Stimulated activated CD8-positive, alpha-beta memory T cell treated with anti-CD3 and anti-CD28 coated beads, Interleukin-4, amount 100 ng/mL, for 48 hours (primary cell): ENCODE measurements around the gene NRN1L.
A peak's percentile ranks its signal among the peaks of the same experiment; 100 is the strongest.
"Not testable (repeated sequence)": the region's sequence is repeated elsewhere in the genome, so short reads cannot be mapped to it uniquely, and the experiment has no call there.

Experiments
- DNase-seq: peaks from one replicate; pipeline ENCODE4 v3.0.0-alpha.2; 2020

Gene NRN1L

DNA sequence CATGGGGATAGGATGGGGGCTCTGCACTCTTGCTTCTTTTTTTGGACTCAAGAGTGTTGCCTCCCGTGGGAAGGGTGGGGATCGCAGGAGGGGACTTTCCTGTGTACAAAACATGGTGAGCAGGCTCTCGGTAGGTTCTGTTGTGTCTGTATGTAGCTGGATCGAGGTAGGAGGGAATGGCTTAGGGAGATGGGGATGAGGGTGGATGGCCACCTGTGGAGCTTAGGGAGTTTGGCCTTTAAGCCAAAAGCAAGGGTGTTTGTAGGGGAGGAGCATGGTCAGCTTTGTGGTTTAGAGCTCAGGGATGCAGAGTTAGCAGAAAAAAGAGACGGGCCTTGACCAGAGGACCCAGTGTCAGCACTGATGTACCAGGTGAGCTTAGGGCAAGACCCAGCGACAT, 22.8 kb upstream of the NRN1L start:
- DNase-seq, result no peak

GRCh38 chr16:67862623-67863583, 21.8 kb upstream of the NRN1L start:
- no peak for DNase-seq

- not testable (repeated sequence) for DNase-seq
These were observed 20.6 kb upstream of the NRN1L start for GRCh38 chr16:67864044-67864443.

GRCh38 chr16:67864594-67864993, 20.1 kb upstream of the NRN1L start:
- DNase-seq, result no peak

GRCh38 chr16:67865318-67865717, 19.4 kb upstream of the NRN1L start:
- DNase-seq, result no peak

GRCh38 chr16:67868290-67868689, 16.4 kb upstream of the NRN1L start:
- no peak for DNase-seq

GRCh38 chr16:67869653-67870052, 15.0 kb upstream of the NRN1L start:
- DNase-seq, result no peak

DNA sequence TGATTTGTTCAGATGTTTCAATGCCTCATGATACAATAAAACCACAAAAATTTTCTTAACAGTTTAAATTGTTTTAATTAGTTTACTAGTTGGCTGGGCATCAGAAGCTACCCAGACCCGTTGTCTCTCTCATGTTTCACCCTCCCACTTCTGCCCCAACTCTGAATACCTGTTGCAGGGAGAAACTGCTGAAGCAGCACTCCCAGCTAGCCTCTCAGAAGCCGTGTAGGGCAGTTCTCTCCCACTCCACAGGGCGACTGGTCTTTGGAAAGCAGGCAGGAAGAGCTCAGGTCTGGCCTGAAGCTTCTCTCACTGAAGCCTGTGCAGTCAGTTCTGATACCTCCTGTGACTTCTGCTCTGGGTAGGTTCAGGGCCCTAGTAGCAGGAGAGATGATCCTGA, 13.4 kb upstream of the NRN1L start:
- no peak for DNase-seq

DNA sequence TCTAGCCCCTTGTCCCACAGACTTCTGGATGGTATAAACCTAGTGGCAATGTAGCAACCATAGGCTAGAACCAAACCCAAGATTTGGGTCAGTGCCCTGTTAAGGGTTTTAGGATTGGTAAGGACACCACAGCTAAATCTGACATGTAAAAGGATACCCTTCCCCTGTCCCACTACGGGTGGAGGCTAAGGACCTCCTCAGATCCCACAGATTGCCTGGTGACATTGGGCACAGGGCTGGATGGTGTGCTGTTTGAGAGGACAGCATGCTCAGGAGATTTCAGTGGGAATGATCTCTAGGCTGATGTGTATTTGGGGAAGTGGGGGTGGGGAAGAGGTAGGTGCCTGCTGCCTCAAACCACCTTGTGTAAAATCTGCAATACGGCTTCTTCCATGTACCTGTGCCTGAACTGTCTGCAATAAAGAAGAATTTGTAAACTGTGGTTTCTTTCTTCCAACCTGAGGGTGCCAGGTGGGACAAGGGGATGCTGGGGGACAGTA, 12.5 kb upstream of the NRN1L start:
- no peak for DNase-seq

GRCh38 chr16:67872631-67873434, 11.9 kb upstream of the NRN1L start, which contains the start of gene EDC4:
Gene EDC4 (plus strand): TSS chr16:67873052. CDS start chr16:67873262, 210 bp downstream.
- DNase-seq, result peak; percentile 96

DNA sequence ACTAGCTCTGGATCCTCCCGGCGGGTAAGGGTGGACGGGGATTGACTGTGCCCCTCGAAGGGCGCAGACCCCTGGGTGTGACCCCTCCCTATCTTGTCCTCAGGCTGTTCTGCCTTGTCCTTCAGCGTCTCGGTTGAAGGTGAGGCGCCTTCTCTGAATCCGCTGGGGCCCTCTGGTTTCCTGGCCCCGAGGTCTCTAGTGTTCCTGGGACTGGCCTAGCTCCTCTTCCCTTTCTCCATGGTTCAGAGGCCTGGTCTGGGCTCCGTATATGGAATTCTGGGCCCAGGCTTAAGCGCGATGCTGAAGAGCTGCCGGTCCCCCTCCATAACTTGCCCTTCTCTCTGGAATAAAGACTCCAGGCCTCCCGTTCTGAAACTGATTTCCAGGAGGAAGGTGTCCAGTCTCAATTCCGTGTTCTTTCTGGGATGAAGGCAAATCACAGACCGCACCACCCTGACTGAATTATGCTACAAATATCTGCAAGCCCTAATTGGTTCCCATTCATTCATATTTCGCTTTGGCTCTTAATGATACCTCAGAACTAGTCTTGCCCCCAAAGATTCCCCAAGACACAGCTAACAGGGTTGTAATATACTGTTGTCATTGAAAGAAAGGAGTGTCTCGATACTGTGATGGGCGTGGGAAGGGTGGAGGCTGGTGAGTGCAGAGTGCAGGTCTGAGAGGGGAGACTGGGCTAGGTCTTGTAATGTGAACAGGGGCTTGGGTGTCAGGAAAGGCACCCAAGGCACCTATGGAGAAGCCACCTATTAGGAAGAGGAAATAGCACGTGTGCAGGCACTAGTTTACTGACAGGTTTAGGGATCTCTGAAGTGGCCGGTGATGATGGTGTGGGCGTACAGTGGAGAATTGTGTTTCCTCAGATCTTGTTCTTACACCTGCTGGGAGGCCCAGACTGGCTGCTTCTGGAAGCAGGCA, 11.0 kb upstream of the NRN1L start:
- no peak for DNase-seq

GRCh38 chr16:67874372-67874771, 10.3 kb upstream of the NRN1L start:
- DNase-seq, result no peak

DNA sequence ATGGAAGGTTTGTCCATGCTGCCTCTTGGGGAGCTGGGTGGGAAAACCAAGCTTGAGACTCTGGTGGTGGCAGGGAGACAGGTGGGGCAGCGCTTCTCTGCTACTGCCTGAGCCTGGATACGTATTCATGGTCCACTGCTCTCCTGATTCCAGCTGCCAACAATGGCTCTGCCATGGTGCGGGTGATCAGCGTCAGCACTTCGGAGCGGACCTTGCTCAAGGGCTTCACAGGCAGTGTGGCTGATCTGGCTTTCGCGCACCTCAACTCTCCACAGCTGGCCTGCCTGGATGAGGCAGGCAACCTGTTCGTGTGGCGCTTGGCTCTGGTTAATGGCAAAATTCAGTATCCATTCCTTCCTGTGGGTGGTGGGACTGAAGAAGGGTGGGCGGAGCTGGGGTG, 7.6 kb upstream of the NRN1L start:
- DNase-seq, result no peak

- no peak for DNase-seq
These were observed 6.5 kb upstream of the NRN1L start for GRCh38 chr16:67878232-67878631.

DNA sequence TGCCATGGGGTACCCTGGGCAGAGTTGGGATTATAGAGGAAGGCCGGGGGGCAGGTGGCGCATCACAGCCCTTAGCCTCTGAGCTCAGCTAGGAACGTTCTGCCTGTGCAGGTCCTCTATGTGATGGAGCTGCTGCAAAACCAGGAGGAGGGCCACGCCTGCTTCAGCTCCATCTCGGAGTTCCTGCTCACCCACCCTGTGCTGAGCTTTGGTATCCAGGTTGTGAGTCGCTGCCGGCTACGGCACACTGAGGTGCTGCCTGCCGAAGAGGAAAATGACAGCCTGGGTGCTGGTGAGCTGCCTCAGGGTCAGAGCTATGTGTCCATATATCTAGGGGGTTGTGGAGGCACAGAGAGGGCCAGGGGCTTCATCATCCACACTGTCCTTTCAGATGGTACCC, 5.8 kb upstream of the NRN1L start:
- DNase-seq, result no peak

- DNase-seq, result no peak
These were observed 5.2 kb upstream of the NRN1L start for GRCh38 chr16:67879462-67879861.

DNA sequence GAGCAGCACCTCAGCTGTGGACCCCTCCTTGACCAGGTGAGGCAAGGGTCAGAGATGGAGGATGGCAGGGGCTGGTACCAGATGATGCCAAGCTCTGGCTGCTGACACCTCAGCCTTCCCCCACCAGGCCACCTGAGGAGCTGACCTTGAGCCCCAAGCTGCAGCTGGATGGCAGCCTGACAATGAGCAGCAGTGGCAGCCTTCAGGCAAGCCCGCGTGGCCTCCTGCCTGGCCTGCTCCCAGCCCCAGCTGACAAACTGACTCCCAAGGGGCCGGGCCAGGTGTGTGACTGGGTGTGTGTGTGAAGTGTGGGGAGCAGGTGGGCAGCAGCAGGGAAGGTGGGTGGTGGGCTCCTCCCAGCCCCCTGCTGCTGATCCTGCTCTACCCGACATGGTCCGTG, 4.7 kb upstream of the NRN1L start:
- DNase-seq, result no peak

DNA sequence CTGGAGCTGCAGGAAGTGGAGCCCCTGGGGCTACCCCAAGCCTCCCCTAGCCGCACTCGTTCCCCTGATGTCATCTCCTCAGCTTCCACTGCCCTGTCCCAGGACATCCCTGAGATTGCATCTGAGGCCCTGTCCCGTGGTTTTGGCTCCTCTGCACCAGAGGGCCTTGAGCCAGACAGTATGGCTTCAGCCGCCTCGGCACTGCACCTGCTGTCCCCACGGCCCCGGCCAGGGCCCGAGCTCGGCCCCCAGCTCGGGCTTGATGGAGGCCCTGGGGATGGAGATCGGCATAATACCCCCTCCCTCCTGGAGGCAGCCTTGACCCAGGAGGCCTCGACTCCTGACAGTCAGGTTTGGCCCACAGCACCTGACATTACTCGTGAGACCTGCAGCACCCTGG, 4.1 kb upstream of the NRN1L start:
- DNase-seq, result no peak

DNA sequence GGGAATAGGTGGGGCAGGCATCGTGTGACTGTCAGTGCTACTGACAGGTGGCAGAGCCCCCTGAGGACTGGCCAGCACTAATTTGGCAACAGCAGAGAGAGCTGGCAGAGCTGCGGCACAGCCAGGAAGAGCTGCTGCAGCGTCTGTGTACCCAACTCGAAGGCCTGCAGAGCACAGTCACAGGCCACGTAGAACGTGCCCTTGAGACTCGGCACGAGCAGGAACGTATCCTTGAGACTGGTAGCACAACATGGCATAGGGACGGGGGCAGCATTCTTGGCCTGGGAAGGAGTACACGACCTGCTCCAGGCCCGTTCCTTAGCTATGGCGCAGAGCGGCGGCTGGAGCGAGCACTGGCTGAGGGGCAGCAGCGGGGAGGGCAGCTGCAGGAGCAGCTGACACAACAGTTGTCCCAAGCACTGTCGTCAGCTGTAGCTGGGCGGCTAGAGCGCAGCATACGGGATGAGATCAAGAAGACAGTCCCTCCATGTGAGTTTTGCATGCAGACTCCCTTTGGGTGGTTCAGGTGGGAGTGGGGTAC, 3.0 kb upstream of the NRN1L start:
- DNase-seq, result no peak

DNA sequence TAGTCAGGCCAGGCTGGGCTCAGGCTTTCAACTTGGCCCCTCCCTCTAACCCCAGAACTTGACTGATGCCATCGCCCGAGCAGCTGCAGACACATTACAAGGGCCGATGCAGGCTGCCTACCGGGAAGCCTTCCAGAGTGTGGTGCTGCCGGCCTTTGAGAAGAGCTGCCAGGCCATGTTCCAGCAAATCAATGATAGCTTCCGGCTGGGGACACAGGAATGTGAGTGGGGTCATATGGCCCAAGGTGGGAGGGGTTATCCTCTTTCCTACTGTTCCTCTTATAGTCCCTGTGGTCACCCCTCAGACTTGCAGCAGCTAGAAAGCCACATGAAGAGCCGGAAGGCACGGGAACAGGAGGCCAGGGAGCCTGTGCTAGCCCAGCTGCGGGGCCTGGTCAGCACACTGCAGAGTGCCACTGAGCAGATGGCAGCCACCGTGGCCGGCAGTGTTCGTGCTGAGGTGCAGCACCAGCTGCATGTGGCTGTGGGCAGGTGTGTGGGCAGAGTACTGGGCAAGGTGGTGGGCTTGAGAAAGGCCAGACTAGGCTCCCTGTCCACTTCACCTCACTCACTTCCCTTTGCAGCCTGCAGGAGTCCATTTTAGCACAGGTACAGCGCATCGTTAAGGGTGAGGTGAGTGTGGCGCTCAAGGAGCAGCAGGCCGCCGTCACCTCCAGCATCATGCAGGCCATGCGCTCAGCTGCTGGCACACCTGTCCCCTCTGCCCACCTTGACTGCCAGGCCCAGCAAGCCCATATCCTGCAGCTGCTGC, 2.1 kb upstream of the NRN1L start:
- no peak for DNase-seq

GRCh38 chr16:67883146-67883871, 1.4 kb upstream of the NRN1L start:
- DNase-seq, result no peak
